Medulla oblongata (tissue), 1 donor: ENCODE results near the gene DGLUCY.
A peak's percentile ranks its signal among the peaks of the same experiment; 100 is the strongest.
"Not testable (repeated sequence)": the region's sequence is repeated elsewhere in the genome, so short reads cannot be mapped to it uniquely, and the experiment has no call there.

Experiments used
- DNase-seq: peaks from one replicate; pipeline ENCODE4 v3.0.0-alpha.2; 2015; ENCODE audit errors: extremely low spot score

The DGLUCY gene

DNA sequence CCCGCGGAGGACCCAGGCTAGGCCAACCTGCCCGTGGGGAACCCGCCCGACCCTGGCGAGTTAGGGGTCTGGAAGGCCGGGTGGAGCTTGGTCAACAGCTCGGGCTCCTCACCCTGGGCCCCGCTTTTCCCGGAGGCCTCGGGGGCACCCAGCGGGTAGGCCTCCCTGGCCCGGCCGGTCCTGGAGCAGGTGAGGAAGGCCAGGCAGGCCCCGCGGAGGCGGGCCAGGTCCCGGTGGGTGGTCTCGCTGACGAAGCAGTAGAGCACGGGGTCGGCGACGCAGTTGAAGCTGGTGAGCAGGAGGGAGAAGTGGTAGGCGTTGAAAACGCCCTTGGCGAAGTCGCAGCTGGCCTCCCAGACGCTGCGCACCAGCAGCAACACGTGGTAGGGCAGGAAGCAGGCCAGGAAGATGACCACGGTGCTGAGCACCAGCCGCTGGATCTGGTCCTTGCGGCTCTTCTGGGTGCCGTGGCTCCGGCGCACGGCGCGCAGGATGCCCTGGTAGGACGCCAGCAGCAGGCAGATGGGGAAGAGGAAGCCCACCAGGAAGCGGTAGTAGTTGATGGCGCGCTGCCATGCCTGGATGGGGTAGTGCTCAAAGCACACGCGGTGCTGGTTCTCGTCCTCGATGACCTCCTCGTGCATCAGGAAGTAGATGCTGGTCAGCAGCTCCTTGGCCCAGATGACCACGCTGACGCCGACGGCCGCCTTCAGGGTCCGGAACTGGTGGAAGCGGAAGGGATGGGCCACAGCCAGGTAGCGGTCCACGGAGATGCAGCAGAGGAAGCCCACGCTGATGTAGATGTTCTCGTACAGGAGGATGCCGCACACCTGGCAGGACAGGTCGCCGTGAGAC lies 120.3 kb downstream of the DGLUCY start:
- DNase-seq, result no peak

DNA sequence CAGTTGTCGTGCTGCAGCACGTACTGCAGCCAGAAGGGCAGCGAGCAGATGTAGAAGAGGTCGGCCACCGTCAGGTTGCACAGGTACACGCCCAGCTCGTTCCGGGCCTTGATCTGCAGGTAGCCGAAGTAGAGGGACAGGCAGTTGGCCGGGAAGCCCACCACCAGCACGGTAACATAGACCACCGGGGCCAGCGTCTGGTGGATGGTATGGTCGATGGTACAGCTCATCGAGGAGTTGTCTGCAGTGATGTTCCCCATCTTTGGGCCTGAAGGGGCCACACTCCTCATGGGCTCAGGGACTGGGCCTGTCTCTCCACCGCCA lies 120.9 kb downstream of the DGLUCY start:
- no peak for DNase-seq

DNA sequence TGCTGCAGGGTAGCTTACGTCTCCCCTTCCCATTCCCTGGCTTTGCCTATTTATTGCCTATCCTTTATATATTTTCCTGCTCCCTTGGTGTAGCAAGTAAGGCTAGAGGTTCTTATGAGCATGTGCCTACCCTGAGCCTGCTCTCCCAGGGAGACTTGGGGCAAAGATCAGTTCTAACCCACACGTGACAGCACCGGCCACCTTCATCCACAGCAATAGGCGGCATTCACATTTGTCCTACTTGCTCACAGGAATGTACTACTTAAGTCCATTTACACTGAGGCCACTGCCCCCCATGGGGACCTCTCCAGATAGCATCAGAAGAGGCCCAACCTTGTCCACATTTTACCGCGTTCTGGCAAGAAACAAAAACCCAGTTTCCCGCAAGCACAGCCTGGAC lies 122.0 kb downstream of the DGLUCY start:
- no peak for DNase-seq

DNA sequence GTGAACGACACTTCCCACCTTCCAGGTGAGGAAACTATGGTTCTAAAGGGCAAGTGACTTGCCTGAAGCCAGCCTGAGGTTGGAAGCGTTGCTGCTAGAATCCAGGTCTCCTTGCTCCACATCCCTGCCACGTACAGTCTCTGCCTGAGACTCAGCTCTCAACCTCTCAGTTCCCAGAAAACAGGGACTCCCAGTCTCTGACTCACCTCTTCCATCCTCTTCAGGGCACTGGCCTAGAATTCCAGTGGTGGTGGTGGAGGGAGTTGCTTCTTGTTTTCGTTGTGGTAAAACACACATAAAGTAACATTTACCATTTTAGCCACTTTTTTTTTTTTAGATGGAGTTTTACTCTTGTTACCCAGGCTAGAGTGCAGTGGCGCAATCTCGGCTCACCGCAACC lies 123.3 kb downstream of the DGLUCY start:
- DNase-seq, result no peak

DNA sequence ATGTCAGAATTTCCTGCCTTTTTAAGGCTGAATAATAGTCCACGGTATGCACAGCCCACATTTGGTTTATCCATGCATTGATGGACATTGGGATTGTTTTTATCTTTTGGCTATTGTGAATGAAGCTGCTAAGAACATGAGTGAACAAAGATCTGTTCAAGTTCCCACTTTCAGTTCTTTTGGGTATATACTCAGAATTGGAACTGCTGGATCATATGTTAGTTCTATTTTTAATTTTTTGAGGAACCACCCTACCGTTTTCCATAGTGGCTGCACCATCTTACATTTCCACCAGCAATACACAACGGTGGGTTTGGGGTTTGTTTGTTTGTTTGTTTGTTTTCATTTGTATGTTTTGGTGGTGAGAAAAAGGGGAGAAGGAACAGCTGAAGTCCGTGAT lies 124.2 kb downstream of the DGLUCY start:
- DNase-seq, result no peak

DNA sequence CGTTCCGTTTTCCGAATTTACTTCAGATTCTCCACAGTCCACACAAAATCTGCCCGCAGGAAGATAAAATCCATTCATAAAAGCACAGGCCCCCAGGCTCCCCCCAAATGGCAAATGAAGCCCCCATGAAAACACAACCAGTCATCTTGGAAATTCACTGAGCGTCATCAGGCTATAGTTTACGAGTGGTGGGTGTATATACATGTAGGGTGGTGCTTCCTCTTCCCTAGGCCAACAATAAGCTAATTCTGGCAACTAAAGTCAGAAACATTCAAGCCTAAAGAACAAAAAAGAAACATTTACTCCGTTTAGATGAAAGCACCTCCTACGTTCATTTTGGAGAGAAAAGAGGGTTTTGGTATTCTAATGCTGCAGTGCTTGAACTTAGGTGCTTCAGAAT lies 124.8 kb downstream of the DGLUCY start:
- no peak for DNase-seq

DNA sequence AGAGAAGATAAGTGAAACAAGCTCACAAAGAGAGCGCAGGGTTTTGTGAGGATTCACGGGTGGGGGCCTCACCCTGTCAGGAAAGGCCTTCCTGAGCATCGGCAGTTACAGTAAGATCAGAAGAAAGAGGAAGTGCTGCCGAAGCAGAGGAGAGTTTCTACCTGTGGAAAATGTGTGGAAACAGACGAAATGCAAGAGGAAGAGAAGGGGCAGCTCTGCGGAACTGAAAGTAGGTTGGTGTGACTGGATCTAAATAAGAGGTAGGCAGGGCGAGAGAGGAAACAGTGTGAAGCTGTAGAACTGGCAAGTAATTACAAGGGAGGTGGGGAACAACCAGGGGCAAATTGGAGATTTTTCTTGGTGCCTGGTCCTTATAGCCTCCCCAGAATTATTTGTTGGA lies 128.0 kb downstream of the DGLUCY start:
- peak; percentile 76 for DNase-seq

DNA sequence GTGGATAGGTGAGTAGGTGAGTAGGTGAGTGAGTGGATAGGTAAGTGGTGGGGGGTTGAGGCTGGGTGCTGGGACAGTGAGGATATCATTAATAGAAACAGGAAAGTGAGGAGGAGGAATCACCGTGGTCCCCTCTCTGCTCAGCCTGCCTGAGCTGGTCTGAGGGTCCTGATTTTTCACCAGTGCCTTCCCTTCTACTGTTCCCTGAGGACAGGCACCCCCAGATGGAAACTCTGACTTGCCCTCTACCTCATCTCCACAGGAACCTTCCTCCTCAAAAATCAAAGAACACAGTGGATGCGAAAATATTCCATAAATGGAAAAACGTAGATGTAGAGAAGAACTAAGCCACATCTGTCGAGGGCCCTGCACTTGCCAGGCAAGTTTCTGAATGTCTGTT lies 128.8 kb downstream of the DGLUCY start:
- DNase-seq, result no peak

DNA sequence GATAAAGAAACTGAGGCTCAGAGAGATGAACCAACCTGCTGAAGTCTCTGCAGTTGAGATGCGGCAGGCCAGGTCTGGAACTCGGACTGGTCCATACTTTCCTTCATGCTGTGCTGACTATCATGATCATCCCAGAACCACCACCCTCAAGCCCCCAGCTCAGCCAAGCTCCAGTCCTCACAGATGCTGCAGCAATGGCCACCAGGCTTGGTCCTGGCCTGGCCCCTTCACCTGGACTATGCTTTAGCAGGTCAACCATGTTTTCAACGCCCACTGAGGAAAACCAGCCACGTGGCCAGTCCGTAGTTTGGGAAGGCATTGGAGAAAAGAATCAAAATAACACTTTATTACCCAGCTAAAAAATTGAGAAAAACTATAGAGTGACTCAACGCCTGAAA lies 129.2 kb downstream of the DGLUCY start:
- no peak for DNase-seq

DNA sequence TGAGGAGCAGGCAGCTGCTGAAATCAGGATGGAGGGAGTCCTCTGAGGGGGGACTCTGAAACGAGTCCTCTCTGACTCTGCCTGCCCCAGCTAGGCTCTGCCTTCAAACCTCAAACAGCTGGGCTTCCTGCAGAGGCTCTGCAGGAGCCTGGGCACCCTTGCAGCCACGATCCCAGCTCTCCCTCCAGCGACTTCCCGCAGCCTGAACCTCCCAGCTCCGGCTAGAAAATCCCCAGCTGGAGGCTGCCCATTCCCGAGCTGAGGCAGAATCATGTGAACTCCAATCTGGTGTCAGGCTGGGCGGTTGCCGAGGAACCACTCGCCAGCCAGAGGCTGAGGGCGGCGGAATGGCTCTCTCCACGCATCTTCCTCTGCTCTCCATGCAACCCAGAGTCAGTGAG lies 130.6 kb downstream of the DGLUCY start, which contains the start of gene GPR68:
TSS of gene GPR68 (minus strand) at position 204 of the 401 bp plus-strand sequence. CDS start 9,654 bp downstream, outside the sequence.
- peak; percentile 76 for DNase-seq

DNA sequence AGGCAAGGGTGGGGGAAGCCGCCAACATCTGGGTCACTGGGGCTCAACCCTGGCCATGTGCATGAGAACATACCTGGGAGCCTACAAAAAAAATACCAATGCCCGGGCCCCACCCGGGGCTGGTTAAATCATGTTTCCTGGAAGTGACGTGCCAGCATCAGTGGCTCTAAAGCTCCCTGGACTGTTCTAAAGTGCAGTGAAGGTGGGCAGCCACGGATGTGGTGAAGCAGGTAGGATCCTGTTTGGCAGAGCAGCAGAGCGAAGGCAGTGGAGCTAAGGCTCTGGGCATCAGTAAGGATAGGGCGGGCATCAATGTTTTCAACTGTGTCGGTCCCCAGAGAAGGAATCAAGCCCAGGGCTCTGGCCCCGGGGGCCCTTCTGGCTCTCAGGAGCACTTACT lies 131.2 kb downstream of the DGLUCY start:
- no peak for DNase-seq

DNA sequence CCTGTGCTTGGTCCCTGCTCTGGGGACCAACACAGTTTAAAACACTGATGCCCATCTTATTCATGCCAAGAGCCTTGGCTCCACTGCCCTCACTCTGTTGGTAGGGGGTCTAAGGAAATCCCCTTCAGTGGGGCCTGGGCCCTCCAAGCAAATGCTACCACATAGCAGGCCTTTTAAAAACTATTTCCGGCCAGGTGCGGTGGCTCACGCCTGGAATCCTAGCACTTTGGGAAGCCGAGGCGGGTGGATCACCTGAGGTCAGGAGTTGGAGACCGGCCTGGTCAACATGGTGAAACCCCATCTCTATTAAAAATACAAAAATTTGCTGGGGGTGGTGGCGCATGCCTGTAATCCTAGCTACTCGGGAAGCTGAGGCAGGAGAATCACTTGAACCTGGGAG lies 131.7 kb downstream of the DGLUCY start:
- DNase-seq, result not testable (repeated sequence)

DNA sequence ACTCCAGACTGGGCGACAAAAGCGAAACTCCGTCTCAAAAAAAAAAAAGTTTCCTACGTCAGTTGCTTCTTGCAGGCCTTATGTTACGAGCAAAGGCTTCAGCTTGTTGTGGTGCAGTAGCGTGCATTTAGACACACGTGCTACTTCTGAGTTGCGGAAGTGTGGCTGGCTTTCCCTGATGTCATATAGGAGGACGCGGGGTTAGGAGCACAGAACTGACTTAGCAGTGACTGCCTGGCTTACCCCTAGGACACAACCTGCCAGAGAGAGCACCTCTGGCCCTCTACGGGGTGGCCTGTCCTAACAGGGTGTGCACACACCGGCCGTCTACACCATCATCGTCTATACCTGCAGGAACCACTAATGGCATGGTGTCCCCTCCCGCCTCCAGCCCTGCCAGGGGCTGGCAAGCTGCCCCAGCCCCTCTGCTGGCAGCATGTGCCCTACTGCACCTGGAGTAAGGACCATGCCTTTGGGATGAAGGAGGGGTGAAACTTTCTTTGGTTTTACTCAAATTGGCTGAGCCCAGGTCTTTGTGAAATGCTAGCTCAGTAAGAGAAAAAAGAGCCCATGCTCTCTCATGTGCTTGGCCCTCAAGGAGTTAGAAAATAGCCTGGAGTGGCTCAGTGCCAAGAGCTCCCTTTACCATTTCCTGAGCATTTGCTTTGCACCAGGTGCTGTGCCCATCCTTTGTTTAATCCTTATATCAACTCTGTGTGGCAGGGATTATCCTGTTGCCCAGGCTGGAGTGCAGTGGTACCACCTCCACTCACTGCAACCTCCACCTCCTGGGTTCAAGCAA lies 132.4 kb downstream of the DGLUCY start:
- DNase-seq, result no peak

DNA sequence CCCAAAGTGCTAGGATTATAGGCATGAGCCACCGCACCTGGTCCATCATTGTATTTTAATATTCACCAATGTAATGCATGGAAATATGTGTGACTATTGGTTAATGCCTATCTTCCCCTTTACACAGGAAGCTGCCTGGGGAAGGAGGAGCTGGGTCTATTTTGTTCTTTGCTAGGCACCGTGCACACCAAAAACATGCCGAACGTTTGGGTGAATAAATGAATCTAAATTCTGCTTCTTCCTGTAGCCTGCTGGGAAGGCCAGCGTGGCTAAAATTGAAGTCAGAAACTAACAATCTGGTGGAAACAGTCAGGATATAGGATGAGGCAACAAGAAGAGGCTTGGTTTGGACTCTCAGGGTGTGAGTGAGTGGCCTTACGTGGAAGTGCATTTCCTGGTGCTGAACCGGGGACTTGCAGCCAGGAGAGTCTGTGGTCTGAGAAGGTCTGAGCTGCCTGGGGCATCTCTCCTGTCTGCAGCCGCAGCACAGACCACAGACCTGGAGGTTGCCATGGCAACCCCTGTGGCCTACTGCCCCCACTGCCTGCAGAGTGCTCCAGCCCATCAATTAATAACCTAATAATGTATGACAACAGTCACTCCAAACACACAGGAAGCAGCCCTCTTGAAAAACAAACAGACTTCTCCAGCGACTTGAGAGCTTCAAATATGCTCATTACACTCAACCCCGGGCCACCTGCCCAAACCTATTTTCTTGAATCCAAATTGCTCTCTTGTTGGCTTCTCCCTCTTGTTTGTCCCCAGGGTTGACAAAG lies 136.2 kb downstream of the DGLUCY start:
- peak; percentile 35 for DNase-seq

DNA sequence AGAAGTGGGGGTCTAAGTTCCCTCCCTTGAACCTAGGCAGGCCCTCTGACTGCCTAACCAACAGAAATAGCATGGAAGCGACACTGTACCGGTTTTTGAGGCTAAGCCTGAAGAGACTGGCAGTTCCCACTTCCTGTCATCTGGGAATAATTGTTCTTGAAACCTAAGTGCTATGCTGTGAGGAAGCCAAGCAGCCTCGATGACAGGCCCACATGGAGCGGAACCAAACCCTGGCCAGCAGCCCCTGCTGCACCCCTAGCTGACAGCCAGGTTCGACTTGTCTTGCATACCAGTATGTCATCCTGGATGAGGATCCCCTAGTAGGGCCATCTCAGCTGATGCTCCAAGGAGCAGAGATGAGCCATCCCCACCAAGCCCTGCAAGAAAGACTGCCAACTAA lies 137.0 kb downstream of the DGLUCY start:
- DNase-seq, result no peak

DNA sequence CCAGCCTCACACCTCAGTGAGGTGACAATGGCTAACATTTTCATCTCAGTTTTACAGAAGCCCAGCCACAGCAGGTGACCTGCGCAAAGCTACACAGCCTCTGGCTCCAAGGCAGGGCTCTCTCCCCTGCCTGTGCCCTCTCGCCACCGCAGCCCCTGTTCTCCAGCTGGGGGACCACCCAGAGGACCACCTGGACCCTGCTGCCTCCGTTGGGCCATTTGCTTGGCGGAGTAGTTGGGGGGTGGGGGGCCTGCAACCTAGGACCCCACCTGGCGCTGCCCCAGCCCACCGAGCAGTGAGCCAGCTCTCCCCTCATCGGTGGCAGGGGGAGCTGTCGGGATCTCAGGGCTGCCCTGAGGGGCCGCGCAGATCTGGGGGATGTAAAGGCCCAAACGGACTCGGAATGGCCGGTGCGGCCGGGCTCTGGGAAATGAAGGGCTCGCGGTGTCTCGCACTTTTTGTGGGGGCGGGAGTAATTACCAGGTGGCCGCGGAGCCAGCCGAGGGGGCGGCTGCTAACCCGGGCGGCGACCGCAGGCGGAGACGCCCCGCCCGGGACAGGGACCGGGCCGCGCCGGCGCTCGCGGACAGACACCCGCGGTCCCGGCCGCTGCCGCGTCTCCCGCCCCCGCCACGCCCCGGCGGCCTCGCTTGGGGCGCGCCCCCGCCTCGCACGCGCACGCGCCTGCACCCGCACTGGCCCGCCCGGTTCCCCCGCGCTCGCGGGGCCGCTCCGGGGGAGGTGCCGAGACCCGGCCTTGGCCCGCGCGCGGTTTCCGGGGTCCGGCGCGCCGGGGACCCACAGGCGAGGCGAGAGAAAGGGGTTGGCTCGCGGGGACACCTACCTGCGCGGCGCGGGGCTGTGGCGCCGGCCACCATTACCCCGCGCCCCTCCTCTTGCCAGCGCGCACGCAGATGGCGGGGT lies 139.3 kb downstream of the DGLUCY start:
- DNase-seq, result no peak

DNA sequence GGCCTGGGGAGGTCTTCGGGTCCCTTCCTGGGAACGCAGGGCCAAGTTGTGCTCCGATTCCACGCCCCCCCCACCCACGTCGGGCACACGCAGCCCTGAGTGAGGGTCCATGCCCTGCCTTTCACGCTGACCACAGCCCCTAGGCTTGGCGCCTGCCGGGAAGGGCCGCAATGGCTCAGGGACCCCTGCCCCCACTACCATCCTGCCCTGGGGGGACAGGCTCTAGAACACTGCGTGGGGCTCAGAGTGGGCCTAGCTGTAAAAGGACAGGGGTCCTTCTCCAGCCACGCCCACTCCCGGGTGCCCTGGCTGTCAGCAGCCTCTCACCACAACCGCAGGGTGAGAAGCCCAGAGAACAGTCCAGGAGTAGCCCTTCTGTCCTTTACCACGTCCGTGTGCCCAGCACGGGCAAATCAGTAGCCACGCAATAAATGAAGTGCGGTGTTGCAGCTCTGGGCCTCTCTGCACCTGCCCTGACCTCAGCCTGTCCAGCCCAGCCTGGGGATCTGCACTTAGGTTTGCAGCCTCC lies 140.0 kb downstream of the DGLUCY start:
- DNase-seq, result no peak

DNA sequence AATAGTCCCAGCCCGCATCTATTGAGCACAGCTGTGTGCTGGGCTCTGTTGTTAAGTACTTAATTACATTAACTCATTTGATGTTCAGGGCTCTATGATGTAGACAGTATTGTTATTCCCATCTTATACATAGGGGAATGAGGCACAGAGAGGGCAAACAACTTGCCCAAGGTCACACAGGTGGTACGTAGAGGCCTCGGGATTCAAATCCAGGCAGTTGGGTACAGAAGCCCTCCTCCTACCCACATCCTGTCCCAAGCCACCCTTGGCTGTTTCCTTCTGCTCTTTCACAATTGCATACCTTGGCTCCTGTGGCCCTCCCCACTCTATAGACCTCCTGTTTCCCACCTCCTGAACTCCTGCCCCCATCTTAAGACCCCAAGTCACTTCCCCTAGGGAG lies 140.6 kb downstream of the DGLUCY start:
- no peak for DNase-seq

DNA sequence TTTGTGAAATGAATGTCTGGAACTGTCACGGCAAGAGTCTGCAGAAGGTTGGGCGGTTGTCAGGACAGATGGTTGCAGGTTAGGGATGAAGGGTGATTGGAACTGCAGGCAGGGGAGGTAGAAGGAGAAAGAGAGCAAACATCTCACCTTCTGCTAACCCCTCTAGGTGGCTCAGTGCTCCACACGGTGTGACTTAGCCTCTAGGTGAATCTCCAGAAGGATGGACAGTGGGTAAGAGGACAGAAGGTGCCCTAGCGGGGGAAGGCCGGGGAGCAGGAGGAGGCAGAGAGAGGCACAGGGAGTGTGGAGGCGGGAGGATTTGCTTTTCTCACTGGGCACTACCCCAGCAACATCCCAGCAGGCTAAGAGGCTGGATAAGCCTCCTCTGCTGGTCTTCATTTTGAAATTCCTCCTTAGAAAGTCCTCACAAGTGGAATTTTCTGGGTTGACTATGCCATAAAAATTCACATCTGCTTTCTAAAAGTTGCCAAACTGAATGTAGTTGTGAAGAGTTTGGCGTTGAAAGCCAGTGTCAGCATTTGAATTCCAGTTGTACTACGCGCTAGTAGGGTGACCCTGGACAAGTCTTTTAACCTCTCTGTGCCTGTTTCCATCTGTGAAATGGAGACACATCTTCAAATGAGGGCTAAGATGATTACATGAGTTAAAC lies 141.3 kb downstream of the DGLUCY start:
- DNase-seq, result no peak

DNA sequence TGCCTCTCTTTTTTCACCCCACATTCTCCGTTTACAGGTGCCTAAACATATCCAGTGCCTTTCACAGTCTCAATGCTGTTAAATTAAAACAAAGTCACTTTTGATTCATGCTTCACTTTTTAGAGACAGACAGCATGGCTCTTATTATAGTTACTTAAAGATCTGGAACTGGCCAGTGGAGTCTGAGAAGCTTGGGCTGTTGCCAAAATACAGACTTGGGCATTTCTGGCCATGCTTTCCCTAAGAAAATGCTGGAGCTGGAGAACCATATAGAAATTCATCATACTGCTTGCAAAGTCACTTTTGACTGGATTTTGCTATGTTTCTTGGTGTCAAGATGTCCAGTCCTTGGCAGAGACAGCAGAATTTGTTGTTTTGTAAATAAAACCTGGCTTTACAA lies 142.8 kb downstream of the DGLUCY start:
- no peak for DNase-seq
